Upper lobe of left lung (tissue), 6 donors: Measurements from ENCODE around the gene SPRED3. TPM values are rescaled to one million over a fixed set of nuclear protein-coding genes. Genes with fewer than 3 reads are reported as not detected.

Experiments used
- ATAC-seq, 2 donors: fragments of 200-7000 bp; cut with Tn5 transposase; one replicate each; pipeline ENCODE4 v1.9.1; 2022; ENCODE audit warnings: mild to moderate bottlenecking in 2 of 2, moderate library complexity in 2 of 2; ENCODE audit not compliant: low FRiP score in 2 of 2
- DNase-seq, 2 donors: peaks; one replicate each; pipeline ENCODE4 v3.0.0-alpha.2; 2019 to 2020
- H3K27ac ChIP-seq, 4 donors: fragments of 200-600 bp; sonication (generic); one replicate each; pipeline ENCODE4 v1.5.1; 2016 to 2019
- H3K27me3 ChIP-seq, 4 donors: fragments of 200-600 bp; sonication (generic); one replicate each; pipeline ENCODE4 v1.5.1; 2017 to 2019
- H3K36me3 ChIP-seq, 4 donors: fragments of 200-600 bp; sonication (generic); one replicate each; pipeline ENCODE4 v1.5.1; 2016 to 2019
- H3K4me1 ChIP-seq, 4 donors: fragments of 200-600 bp; sonication (generic); one replicate each; pipeline ENCODE4 v1.5.1; 2018 to 2019
- H3K4me3 ChIP-seq, 4 donors: fragments of 200-600 bp; sonication (generic); one replicate each; pipeline ENCODE4 v1.5.1; 2017 to 2019; ENCODE audit warnings: mild to moderate bottlenecking in 2 of 4, moderate library complexity in 1 of 4
- H3K9me3 ChIP-seq, 4 donors: fragments of 200-600 bp; sonication (generic); one replicate each; pipeline ENCODE4 v1.5.1; 2018 to 2019
- EP300 ChIP-seq, 4 donors: sonication (generic); formaldehyde crosslinking; IDR thresholded peaks; one replicate each; pipeline ENCODE4 v1.5.1; 2017; ENCODE audit warnings: antibody characterized with exemption in 4 of 4, control low read depth in 2 of 4
- POLR2A ChIP-seq, 4 donors: fragments of 450-650 bp; IDR thresholded peaks; one replicate each; pipeline ENCODE4 v1.5.1; 2016 to 2017; ENCODE audit warnings: antibody characterized with exemption in 4 of 4, mild to moderate bottlenecking in 2 of 4
- POLR2AphosphoS5 ChIP-seq, 2 donors: sonication (generic); formaldehyde crosslinking; IDR thresholded peaks; one replicate each; pipeline ENCODE4 v1.5.1; 2017; ENCODE audit warnings: antibody characterized with exemption in 2 of 2
- WGBS, 2 donors: methylation state at CpG; one replicate each; pipeline ENCODE4 v1.1.5; 2017 to 2018; 5-methylcytosine and 5-hydroxymethylcytosine counted together
- total RNA-seq, 6 donors: library from RNA; depleted of rRNA in 4 of 6; stranded (reverse); fragments of >200 nt in 4 of 6; gene quantifications; one replicate each; pipeline versions ENCODE4 v1.1.0 to v1.2.1, GENCODE V29; 2016 to 2021
- TF ChIP-seq, protein P1 (sequence below), 6 experiments: fragments of 450-650 bp in 4 of 6; fragments of 200-600 bp in 2 of 6; sonication (generic) in 2 of 6; IDR thresholded peaks; one replicate each; pipeline ENCODE4 v1.5.1; 2016 to 2019; ENCODE audit warnings: antibody characterized with exemption in 6 of 6
- donor health status: DM: no; HTN: no; CAD: no; lungs with moderate emphysema.
- donor health status: DM: no; HTN: yes; CAD: no; lungs with severe emphysema.

The SPRED3 gene
- total RNA-seq, 6 donors from 2014 or later, result 0.11 to 2.1 (median 0.85) TPM

- WGBS, 2 donors, result 65 to 68% methylated on average over 12 of the region's 12 CpGs
- no peak for DNase-seq
- no peak overlapping the region for H3K27ac ChIP-seq
Measured at GRCh38 chr19:38367041-38367440, 21.5 kb upstream of the SPRED3 start.

GRCh38 chr19:38369584-38369983 is 18.9 kb upstream of the SPRED3 start:
- Histone ChIP-seq H3K4me1 (peaks cover 0 to 5% (median 4%) of the 10 kb centered on the region in 4 donors), H3K27ac (no peak overlapping the region), H3K36me3 (no peaks in the 10 kb centered on the region), H3K4me3 (no peak overlapping the region), H3K27me3 (no peaks in the 10 kb centered on the region), H3K9me3 (no peaks in the 10 kb centered on the region)
- WGBS, 2 donors, result 88 to 95% methylated on average over 2 of the region's 2 CpGs
- no peak for DNase-seq
- TF ChIP-seq POLR2AphosphoS5 (IDR thresholded peaks at IDR 0.05), result no peak
- TF ChIP-seq EP300 (IDR thresholded peaks at IDR 0.05), result no peak
- TF ChIP-seq, protein P1, sequence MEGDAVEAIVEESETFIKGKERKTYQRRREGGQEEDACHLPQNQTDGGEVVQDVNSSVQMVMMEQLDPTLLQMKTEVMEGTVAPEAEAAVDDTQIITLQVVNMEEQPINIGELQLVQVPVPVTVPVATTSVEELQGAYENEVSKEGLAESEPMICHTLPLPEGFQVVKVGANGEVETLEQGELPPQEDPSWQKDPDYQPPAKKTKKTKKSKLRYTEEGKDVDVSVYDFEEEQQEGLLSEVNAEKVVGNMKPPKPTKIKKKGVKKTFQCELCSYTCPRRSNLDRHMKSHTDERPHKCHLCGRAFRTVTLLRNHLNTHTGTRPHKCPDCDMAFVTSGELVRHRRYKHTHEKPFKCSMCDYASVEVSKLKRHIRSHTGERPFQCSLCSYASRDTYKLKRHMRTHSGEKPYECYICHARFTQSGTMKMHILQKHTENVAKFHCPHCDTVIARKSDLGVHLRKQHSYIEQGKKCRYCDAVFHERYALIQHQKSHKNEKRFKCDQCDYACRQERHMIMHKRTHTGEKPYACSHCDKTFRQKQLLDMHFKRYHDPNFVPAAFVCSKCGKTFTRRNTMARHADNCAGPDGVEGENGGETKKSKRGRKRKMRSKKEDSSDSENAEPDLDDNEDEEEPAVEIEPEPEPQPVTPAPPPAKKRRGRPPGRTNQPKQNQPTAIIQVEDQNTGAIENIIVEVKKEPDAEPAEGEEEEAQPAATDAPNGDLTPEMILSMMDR (IDR thresholded peaks at IDR 0.05), result no peak
- TF ChIP-seq POLR2A (IDR thresholded peaks at IDR 0.05), result no peak
- ATAC-seq, result no peak

More at GRCh38 chr19:38367041-38367440, 21.5 kb upstream of the SPRED3 start:
- H3K27me3 ChIP-seq, result no peaks in the 10 kb centered on the region
- ATAC-seq, result no peak
- no peak overlapping the region for H3K4me3 ChIP-seq
- H3K9me3 ChIP-seq, result no peaks in the 10 kb centered on the region
- TF ChIP-seq, protein P1 (IDR thresholded peaks at IDR 0.05), result no peak
- no peak for TF ChIP-seq EP300 (IDR thresholded peaks at IDR 0.05)
- no peak for TF ChIP-seq POLR2A (IDR thresholded peaks at IDR 0.05)
- TF ChIP-seq POLR2AphosphoS5 (IDR thresholded peaks at IDR 0.05), result no peak
- no peaks in the 10 kb centered on the region for H3K36me3 ChIP-seq
- peaks cover 9 to 12% (median 11%) of the 10 kb centered on the region in 4 donors for H3K4me1 ChIP-seq

DNA sequence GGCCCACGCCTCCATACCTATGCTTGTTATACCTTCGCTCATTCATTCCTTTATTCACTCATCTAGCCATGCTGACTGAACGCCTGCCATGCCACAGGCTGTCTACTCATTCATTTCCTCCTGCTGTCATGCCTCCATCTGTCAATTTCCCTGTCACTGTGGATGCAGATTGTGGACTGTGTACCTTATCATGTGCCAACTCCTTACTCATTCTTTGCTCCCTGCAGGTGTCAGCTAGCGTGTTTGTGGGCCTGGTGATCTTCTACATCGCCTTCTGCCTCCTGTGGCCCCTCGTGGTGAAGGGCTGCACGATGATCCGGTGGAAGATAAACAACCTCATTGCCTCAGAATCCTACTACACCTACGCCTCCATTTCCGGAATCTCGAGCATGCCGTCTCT is 18.2 kb upstream of the SPRED3 start:
- Histone ChIP-seq H3K36me3 (no peaks in the 10 kb centered on the region), H3K4me3 (no peak overlapping the region), H3K27ac (no peak overlapping the region), H3K9me3 (no peaks in the 10 kb centered on the region), H3K4me1 (peaks cover 2 to 8% (median 5%) of the 10 kb centered on the region in 4 donors), H3K27me3 (no peaks in the 10 kb centered on the region)
- ATAC-seq, result no peak
- WGBS, 2 donors, result 62 to 76% methylated on average over 12 of the region's 12 CpGs
- no peak for DNase-seq
- TF ChIP-seq POLR2A (IDR thresholded peaks at IDR 0.05) (no peak), EP300 (IDR thresholded peaks at IDR 0.05) (no peak), POLR2AphosphoS5 (IDR thresholded peaks at IDR 0.05) (no peak)
- TF ChIP-seq, protein P1 (IDR thresholded peaks at IDR 0.05), result no peak

DNA sequence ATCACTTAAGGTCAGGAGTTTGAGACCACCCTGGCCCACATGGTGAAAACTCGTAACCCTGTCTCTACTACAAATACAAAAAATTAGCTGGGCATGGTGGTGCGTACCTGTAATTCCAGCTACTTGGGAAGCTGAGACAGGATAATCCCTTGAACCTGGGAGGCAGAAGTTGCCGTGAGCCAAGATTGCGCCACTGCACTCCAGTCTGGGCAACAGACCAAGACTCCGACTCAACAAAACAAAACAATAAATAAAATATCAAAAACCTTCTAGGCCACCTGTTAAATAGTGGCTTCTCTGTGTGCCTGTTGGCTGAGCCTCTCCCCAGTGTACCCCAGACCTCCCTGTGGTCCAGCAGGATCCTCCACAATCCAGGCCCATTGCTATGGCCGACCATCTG is 17.4 kb upstream of the SPRED3 start:
- Histone ChIP-seq H3K4me1 (peaks cover 9 to 16% (median 13%) of the 10 kb centered on the region in 4 donors), H3K9me3 (no peaks in the 10 kb centered on the region), H3K36me3 (peaks cover 0 to under 1% (median 0%) of the 10 kb centered on the region in 4 donors), H3K4me3 (no peak overlapping the region), H3K27me3 (no peaks in the 10 kb centered on the region), H3K27ac (no peak overlapping the region)
- DNase-seq, result no peak
- TF ChIP-seq POLR2AphosphoS5 (IDR thresholded peaks at IDR 0.05) (no peak), EP300 (IDR thresholded peaks at IDR 0.05) (no peak), POLR2A (IDR thresholded peaks at IDR 0.05) (no peak)
- TF ChIP-seq, protein P1 (IDR thresholded peaks at IDR 0.05), result no peak
- 74 to 75% methylated on average over 6 of the region's 6 CpGs for WGBS, 2 donors
- no peak for ATAC-seq

- no peaks in the 10 kb centered on the region for H3K9me3 ChIP-seq
- H3K27ac ChIP-seq, result peak overlapping the region; percentile 87 to 96 (median 92)
- DNase-seq (no peak), ATAC-seq (no peak)
- H3K27me3 ChIP-seq, result no peaks in the 10 kb centered on the region
- H3K4me3 ChIP-seq, result peak overlapping the region; percentile 7 to 88 (median 78)
- WGBS, 2 donors, result 76 to 78% methylated on average over 6 of the region's 6 CpGs
- H3K4me1 ChIP-seq, result peaks cover 21 to 32% (median 22%) of the 10 kb centered on the region in 4 donors
- TF ChIP-seq POLR2AphosphoS5 (IDR thresholded peaks at IDR 0.05), result no peak
- TF ChIP-seq, protein P1 (IDR thresholded peaks at IDR 0.05), result no peak
- no peak for TF ChIP-seq POLR2A (IDR thresholded peaks at IDR 0.05)
- no peak for TF ChIP-seq EP300 (IDR thresholded peaks at IDR 0.05)
- peaks cover 0 to 26% (median 17%) of the 10 kb centered on the region in 4 donors for H3K36me3 ChIP-seq
Measured at GRCh38 chr19:38373907-38374331, 14.6 kb upstream of the SPRED3 start.
